Liver (tissue), 3 donors: Measurements from ENCODE around the gene LYRM4.

ENCODE experiments used
- CTCF ChIP-seq: fragments of 150-350 bp; IDR thresholded peaks from 2 replicates; pipeline ENCODE4 v1.5.1; 2017; ENCODE audit warnings: improper control_type of control experiment, low read depth, low read length; ENCODE audit not compliant: missing input control
- TAF1 ChIP-seq: conservative IDR thresholded peaks from 2 replicates; pipeline ENCODE4 v1.6.1; 2016; ENCODE audit warnings: antibody characterized with exemption, mild to moderate bottlenecking
- donor health status: healthy.
- donor health status: healthy.

- TF ChIP-seq TAF1 (no peak), CTCF (no peak)
Measured at GRCh38 chr6:5191222-5191621, 69.5 kb downstream of the LYRM4 start.
